ENCODE data around the gene ALG1L2.
"Not testable (repeated sequence)": the region's sequence is repeated elsewhere in the genome, so short reads cannot be mapped to it uniquely, and the experiment has no call there.

Gene ALG1L2

GRCh38 chr3:130094491-130094941 is 12.9 kb downstream of the ALG1L2 start:
- DNase-seq = not testable (repeated sequence)

GRCh38 chr3:130095858-130096257 is 14.2 kb downstream of the ALG1L2 start:
- DNase-seq = not testable (repeated sequence)

- not testable (repeated sequence) for DNase-seq
Observed at GRCh38 chr3:130097096-130097495, 15.5 kb downstream of the ALG1L2 start.

- not testable (repeated sequence) for DNase-seq
Observed at GRCh38 chr3:130097690-130098638, 16.3 kb downstream of the ALG1L2 start.

GRCh38 chr3:130098639-130099385 is 17.2 kb downstream of the ALG1L2 start:
- DNase-seq = not testable (repeated sequence)

GRCh38 chr3:130102545-130102944 is 20.9 kb downstream of the ALG1L2 start:
- DNase-seq = not testable (repeated sequence)

GRCh38 chr3:130104191-130104590 is 22.6 kb downstream of the ALG1L2 start:
- DNase-seq = not testable (repeated sequence)

GRCh38 chr3:130107333-130107995 is 25.8 kb downstream of the ALG1L2 start:
- DNase-seq = not testable (repeated sequence)

GRCh38 chr3:130108836-130109585 is 27.4 kb downstream of the ALG1L2 start:
- DNase-seq = not testable (repeated sequence)

GRCh38 chr3:130110386-130111169 is 28.9 kb downstream of the ALG1L2 start:
- not testable (repeated sequence) for DNase-seq

- DNase-seq = peak; percentile 99
Observed at GRCh38 chr3:130111185-130111864, 29.7 kb downstream of the ALG1L2 start.

- DNase-seq = peak; percentile 99
Observed at GRCh38 chr3:130111865-130112747, 30.5 kb downstream of the ALG1L2 start.

GRCh38 chr3:130112748-130113073 is 31.1 kb downstream of the ALG1L2 start:
- DNase-seq = not testable (repeated sequence)

- not testable (repeated sequence) for DNase-seq
Observed at GRCh38 chr3:130115400-130115799, 33.8 kb downstream of the ALG1L2 start.

GRCh38 chr3:130117933-130118332 is 36.3 kb downstream of the ALG1L2 start:
- DNase-seq = no peak

GRCh38 chr3:130119824-130120223 is 38.2 kb downstream of the ALG1L2 start:
- not testable (repeated sequence) for DNase-seq

- DNase-seq = not testable (repeated sequence)
Observed at GRCh38 chr3:130120291-130120690, 38.7 kb downstream of the ALG1L2 start.

- DNase-seq = not testable (repeated sequence)
Observed at GRCh38 chr3:130122891-130123775, 41.5 kb downstream of the ALG1L2 start.

- DNase-seq = not testable (repeated sequence)
Observed at GRCh38 chr3:130125406-130125805, 43.8 kb downstream of the ALG1L2 start.
